Liver (tissue), 3 donors: ENCODE results near the gene PLAC9.

ENCODE experiments used
- FOXA1 ChIP-seq: IDR thresholded peaks from 2 replicates; pipeline ENCODE4 v1.6.1; 2016; ENCODE audit warnings: antibody characterized with exemption
- GABPA ChIP-seq, 2 donors: IDR thresholded peaks in 1 of 2; conservative IDR thresholded peaks in 1 of 2; 2 replicates each; pipeline ENCODE4 v1.6.1; 2016; ENCODE audit warnings: antibody characterized with exemption in 2 of 2, mild to moderate bottlenecking in 1 of 2, moderate library complexity in 1 of 2
- RXRA ChIP-seq, 2 donors: IDR thresholded peaks; 2 replicates each; pipeline ENCODE4 v1.6.1; 2017 to 2018; ENCODE audit warnings: antibody characterized with exemption in 2 of 2, mild to moderate bottlenecking in 1 of 2
- SP1 ChIP-seq: IDR thresholded peaks from 2 replicates; pipeline ENCODE4 v1.6.1; 2018; ENCODE audit warnings: antibody characterized with exemption, mild to moderate bottlenecking
- TAF1 ChIP-seq: conservative IDR thresholded peaks from 2 replicates; pipeline ENCODE4 v1.6.1; 2016; ENCODE audit warnings: antibody characterized with exemption, mild to moderate bottlenecking
- YY1 ChIP-seq: IDR thresholded peaks from 2 replicates; pipeline ENCODE4 v1.6.1; 2016; ENCODE audit warnings: antibody characterized with exemption, mild to moderate bottlenecking
- TF ChIP-seq, protein P1 (sequence below): fragments of 150-350 bp; IDR thresholded peaks from 2 replicates; pipeline ENCODE4 v1.5.1; 2017; ENCODE audit warnings: improper control_type of control experiment, low read depth, low read length; ENCODE audit not compliant: missing input control
- TF ChIP-seq, protein P2 (sequence below): IDR thresholded peaks from 2 replicates; pipeline ENCODE4 v1.6.1; 2016; ENCODE audit warnings: antibody characterized with exemption
- TF ChIP-seq, protein P3 (sequence below): IDR thresholded peaks from 2 replicates; pipeline ENCODE4 v1.6.1; 2016; ENCODE audit warnings: antibody characterized with exemption, mild to moderate bottlenecking
- TF ChIP-seq, protein P4 (sequence below): IDR thresholded peaks from 2 replicates; pipeline ENCODE4 v1.6.1; 2016; ENCODE audit warnings: antibody characterized with exemption
- donor health status: healthy.
- donor health status: healthy.

DNA sequence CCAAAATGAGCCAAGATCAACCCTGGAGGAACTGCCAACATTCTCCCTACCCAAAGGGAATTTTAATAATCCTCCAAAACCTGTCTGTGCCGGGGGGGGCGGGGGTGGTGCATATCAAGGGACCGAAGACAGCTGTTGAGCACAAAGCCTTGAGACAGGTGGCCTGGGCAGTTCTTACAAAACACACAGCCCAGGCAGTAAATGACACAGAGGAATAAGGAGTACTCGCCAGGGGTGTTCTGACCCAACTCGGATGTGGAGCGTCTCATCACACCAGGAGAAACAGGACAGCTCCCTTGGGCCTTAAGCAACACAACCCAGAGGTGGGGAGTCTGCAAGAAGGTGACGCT, 35.6 kb downstream of the PLAC9 start:
- TF ChIP-seq, protein P1, sequence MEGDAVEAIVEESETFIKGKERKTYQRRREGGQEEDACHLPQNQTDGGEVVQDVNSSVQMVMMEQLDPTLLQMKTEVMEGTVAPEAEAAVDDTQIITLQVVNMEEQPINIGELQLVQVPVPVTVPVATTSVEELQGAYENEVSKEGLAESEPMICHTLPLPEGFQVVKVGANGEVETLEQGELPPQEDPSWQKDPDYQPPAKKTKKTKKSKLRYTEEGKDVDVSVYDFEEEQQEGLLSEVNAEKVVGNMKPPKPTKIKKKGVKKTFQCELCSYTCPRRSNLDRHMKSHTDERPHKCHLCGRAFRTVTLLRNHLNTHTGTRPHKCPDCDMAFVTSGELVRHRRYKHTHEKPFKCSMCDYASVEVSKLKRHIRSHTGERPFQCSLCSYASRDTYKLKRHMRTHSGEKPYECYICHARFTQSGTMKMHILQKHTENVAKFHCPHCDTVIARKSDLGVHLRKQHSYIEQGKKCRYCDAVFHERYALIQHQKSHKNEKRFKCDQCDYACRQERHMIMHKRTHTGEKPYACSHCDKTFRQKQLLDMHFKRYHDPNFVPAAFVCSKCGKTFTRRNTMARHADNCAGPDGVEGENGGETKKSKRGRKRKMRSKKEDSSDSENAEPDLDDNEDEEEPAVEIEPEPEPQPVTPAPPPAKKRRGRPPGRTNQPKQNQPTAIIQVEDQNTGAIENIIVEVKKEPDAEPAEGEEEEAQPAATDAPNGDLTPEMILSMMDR = no peak
- TF ChIP-seq RXRA (IDR thresholded peaks at IDR 0.05) (no peak), FOXA1 (no peak), YY1 (no peak), GABPA (IDR thresholded peaks at IDR 0.05 in 1 of 2, conservative IDR thresholded peaks at IDR 0.05 in 1 of 2) (no peak), SP1 (no peak), TAF1 (no peak)
- TF ChIP-seq, protein P2, sequence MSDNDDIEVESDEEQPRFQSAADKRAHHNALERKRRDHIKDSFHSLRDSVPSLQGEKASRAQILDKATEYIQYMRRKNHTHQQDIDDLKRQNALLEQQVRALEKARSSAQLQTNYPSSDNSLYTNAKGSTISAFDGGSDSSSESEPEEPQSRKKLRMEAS = no peak
- TF ChIP-seq, protein P3, sequence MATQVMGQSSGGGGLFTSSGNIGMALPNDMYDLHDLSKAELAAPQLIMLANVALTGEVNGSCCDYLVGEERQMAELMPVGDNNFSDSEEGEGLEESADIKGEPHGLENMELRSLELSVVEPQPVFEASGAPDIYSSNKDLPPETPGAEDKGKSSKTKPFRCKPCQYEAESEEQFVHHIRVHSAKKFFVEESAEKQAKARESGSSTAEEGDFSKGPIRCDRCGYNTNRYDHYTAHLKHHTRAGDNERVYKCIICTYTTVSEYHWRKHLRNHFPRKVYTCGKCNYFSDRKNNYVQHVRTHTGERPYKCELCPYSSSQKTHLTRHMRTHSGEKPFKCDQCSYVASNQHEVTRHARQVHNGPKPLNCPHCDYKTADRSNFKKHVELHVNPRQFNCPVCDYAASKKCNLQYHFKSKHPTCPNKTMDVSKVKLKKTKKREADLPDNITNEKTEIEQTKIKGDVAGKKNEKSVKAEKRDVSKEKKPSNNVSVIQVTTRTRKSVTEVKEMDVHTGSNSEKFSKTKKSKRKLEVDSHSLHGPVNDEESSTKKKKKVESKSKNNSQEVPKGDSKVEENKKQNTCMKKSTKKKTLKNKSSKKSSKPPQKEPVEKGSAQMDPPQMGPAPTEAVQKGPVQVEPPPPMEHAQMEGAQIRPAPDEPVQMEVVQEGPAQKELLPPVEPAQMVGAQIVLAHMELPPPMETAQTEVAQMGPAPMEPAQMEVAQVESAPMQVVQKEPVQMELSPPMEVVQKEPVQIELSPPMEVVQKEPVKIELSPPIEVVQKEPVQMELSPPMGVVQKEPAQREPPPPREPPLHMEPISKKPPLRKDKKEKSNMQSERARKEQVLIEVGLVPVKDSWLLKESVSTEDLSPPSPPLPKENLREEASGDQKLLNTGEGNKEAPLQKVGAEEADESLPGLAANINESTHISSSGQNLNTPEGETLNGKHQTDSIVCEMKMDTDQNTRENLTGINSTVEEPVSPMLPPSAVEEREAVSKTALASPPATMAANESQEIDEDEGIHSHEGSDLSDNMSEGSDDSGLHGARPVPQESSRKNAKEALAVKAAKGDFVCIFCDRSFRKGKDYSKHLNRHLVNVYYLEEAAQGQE = no peak
- TF ChIP-seq, protein P4, sequence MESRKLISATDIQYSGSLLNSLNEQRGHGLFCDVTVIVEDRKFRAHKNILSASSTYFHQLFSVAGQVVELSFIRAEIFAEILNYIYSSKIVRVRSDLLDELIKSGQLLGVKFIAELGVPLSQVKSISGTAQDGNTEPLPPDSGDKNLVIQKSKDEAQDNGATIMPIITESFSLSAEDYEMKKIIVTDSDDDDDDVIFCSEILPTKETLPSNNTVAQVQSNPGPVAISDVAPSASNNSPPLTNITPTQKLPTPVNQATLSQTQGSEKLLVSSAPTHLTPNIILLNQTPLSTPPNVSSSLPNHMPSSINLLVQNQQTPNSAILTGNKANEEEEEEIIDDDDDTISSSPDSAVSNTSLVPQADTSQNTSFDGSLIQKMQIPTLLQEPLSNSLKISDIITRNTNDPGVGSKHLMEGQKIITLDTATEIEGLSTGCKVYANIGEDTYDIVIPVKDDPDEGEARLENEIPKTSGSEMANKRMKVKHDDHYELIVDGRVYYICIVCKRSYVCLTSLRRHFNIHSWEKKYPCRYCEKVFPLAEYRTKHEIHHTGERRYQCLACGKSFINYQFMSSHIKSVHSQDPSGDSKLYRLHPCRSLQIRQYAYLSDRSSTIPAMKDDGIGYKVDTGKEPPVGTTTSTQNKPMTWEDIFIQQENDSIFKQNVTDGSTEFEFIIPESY = no peak
